Natural killer cell (primary cell): ENCODE measurements around the gene STAU1. TPM values are rescaled to one million over a fixed set of nuclear protein-coding genes. Genes with fewer than 3 reads are reported as not detected.

Experiments used
- ATAC-seq, 3 donors: fragments of 150-1000 bp in 2 of 3; fragments of 200-7000 bp in 1 of 3; cut with Tn5 transposase; 1 replicate in 1 of 3; 2 replicates in 2 of 3; pipeline ENCODE4 v1.10.0; 2021; ENCODE audit warnings: mild to moderate bottlenecking in 2 of 3, moderate library complexity in 2 of 3
- DNase-seq, 2 donors: peaks; one replicate each; pipeline versions ENCODE4 v3.0.0 to v3.0.0-alpha.2; 2013 to 2021; ENCODE audit warnings: mixed read lengths in 1 of 2
- H3K27ac ChIP-seq: one replicate; pipeline ENCODE4 v1.5.1; 2013; ENCODE audit warnings: mild to moderate bottlenecking, low read length
- H3K27me3 ChIP-seq: one replicate; pipeline ENCODE4 v1.6.1; 2013; ENCODE audit warnings: low read length; ENCODE audit not compliant: control insufficient read depth, insufficient read depth
- H3K36me3 ChIP-seq: one replicate; pipeline ENCODE4 v1.6.1; 2013; ENCODE audit warnings: low read length; ENCODE audit not compliant: control insufficient read depth, insufficient read depth
- H3K4me1 ChIP-seq: one replicate; pipeline ENCODE4 v1.6.1; 2013; ENCODE audit warnings: low read length; ENCODE audit not compliant: control insufficient read depth, insufficient read depth
- H3K4me3 ChIP-seq: one replicate; pipeline ENCODE4 v1.5.1; 2013; ENCODE audit warnings: low read length
- H3K9me3 ChIP-seq: one replicate; pipeline ENCODE4 v1.6.1; 2013; ENCODE audit warnings: low read length; ENCODE audit not compliant: control insufficient read depth, insufficient read depth
- H3K27ac Mint-ChIP-seq, 2 donors: one replicate each; pipeline ENCODE4 v1.8.0; 2022; ENCODE audit warnings: mild to moderate bottlenecking in 2 of 2, mixed read lengths in 2 of 2, moderate library complexity in 1 of 2
- H3K27me3 Mint-ChIP-seq, 2 donors: one replicate each; pipeline ENCODE4 v1.8.0; 2022; ENCODE audit warnings: low read depth in 2 of 2, mixed read lengths in 2 of 2
- H3K36me3 Mint-ChIP-seq: one replicate; pipeline ENCODE4 v1.8.0; 2022; ENCODE audit warnings: mixed read lengths
- H3K4me1 Mint-ChIP-seq, 2 donors: one replicate each; pipeline ENCODE4 v1.8.0; 2022; ENCODE audit warnings: mixed read lengths in 2 of 2
- H3K4me3 Mint-ChIP-seq: one replicate; pipeline ENCODE4 v1.8.0; 2022; ENCODE audit warnings: mild to moderate bottlenecking, moderate library complexity, mixed read lengths
- H3K9me3 Mint-ChIP-seq, 2 donors: one replicate each; pipeline ENCODE4 v1.8.0; 2022; ENCODE audit warnings: mixed read lengths in 2 of 2
- whole genome bisulfite sequencing: methylation state at CpG from one replicate; pipeline ENCODE4 v1.1.7; 2013; ENCODE audit warnings: missing lambda C conversion rate; ENCODE audit not compliant: insufficient coverage; 5-methylcytosine and 5-hydroxymethylcytosine counted together
- intact Hi-C: fragments of 100-400 bp; cut with micrococcal nuclease; formaldehyde crosslinking; loops from one replicate; pipeline ENCODE4 v1.14.2; 2022
- total RNA-seq, 4 donors: library from RNA; stranded (reverse); fragments of 120-200 nt in 1 of 4; gene quantifications; one replicate each; pipeline versions ENCODE4 v1.2.3 to v1.2.4, GENCODE V29; 2013 to 2022
- TF ChIP-seq, protein P1 (sequence below): fragments of 200-600 bp; IDR thresholded peaks from one replicate; pipeline ENCODE4 v1.8.0; 2022; ENCODE audit warnings: antibody characterized with exemption

STAU1 gene
- total RNA-seq, 3 donors from 2014 or later (not counting 1 experiment from before 2014, with no cell fraction given) = 47.3 to 54.9 (median 49.9) TPM

DNA sequence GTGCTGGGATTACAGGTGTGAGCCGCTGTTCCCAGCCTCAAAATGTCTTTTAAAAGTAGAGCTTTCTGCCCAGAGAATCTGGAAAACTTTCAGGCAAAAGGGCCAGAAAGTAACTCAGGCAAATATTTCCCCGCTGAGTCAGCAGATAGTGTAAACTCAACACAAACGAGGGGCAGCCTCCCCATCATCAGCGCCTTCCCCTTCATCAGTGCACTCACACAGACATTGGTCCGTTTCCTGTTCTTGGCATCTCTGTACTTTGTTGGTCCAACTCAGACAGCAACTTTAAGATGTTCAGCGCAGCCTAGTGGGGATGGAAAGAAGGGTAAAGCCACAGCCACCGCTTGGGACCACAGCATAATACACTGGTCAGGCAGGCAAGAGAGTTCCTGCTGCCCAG is 72.6 kb downstream of the STAU1 start:
- no peak overlapping the region for H3K27ac Mint-ChIP-seq
- TF ChIP-seq, protein P1, sequence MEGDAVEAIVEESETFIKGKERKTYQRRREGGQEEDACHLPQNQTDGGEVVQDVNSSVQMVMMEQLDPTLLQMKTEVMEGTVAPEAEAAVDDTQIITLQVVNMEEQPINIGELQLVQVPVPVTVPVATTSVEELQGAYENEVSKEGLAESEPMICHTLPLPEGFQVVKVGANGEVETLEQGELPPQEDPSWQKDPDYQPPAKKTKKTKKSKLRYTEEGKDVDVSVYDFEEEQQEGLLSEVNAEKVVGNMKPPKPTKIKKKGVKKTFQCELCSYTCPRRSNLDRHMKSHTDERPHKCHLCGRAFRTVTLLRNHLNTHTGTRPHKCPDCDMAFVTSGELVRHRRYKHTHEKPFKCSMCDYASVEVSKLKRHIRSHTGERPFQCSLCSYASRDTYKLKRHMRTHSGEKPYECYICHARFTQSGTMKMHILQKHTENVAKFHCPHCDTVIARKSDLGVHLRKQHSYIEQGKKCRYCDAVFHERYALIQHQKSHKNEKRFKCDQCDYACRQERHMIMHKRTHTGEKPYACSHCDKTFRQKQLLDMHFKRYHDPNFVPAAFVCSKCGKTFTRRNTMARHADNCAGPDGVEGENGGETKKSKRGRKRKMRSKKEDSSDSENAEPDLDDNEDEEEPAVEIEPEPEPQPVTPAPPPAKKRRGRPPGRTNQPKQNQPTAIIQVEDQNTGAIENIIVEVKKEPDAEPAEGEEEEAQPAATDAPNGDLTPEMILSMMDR = no peak
- H3K27me3 Mint-ChIP-seq = no peaks in the 10 kb centered on the region
- no peak overlapping the region for H3K4me3 ChIP-seq
- H3K27ac ChIP-seq = no peak overlapping the region
- no peaks in the 10 kb centered on the region for H3K9me3 ChIP-seq
- no peak for ATAC-seq
- DNase-seq = no peak
- no peaks in the 10 kb centered on the region for H3K27me3 ChIP-seq
- H3K36me3 Mint-ChIP-seq = peaks cover 27% of the 10 kb centered on the region
- intact Hi-C loops = no loop called here
- H3K36me3 ChIP-seq = peaks cover 69% of the 10 kb centered on the region
- 91% methylated on average over 7 of the region's 7 CpGs for WGBS
- no peak overlapping the region for H3K4me3 Mint-ChIP-seq
- H3K9me3 Mint-ChIP-seq = no peaks in the 10 kb centered on the region
- no peaks in the 10 kb centered on the region for H3K4me1 ChIP-seq
- H3K4me1 Mint-ChIP-seq = no peaks in the 10 kb centered on the region

DNA sequence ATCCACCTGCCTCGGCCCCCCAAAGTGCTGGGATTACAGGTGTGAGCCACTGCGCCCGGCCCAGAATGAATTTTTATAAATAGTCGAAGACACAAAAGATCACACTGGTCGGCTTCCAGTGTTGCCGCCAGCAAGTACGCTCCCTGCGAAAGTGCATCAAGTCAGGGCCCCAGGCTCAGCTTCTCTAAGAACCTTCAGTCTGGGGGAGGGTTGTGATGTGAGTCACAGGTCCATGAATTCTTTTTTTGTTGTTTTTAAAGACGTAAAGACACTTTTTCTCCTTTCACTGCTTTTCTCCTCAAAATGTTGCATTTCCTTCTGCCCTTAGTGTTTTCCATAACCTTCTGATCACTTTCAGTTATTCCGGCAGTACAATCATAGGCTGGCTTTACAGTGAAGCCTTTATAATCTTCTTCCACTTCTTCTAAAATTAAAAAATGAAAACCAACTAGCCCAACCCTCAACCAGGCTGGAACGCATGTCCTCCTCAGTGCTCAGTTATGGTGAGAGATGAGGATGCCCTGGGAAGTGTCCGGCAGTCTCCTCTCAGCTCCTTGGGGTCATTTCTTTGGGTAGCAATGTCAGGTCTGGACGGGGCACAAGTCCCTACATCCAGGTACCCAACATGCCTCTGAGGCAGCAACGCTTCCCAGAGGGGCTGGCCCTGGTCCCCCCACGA is 75.4 kb downstream of the STAU1 start:
- no peak overlapping the region for H3K27ac Mint-ChIP-seq
- no peaks in the 10 kb centered on the region for H3K27me3 Mint-ChIP-seq
- intact Hi-C loops = no loop called here
- WGBS = 97% methylated on average over 15 of the region's 15 CpGs
- peaks cover 45% of the 10 kb centered on the region for H3K36me3 ChIP-seq
- no peak overlapping the region for H3K4me3 Mint-ChIP-seq
- ATAC-seq (no peak), DNase-seq (no peak)
- peaks cover 6% of the 10 kb centered on the region for H3K36me3 Mint-ChIP-seq
- TF ChIP-seq, protein P1 = no peak
- H3K9me3 Mint-ChIP-seq = no peaks in the 10 kb centered on the region
- H3K4me3 ChIP-seq = no peak overlapping the region
- H3K27ac ChIP-seq = no peak overlapping the region
- H3K4me1 ChIP-seq = no peaks in the 10 kb centered on the region
- H3K27me3 ChIP-seq = no peaks in the 10 kb centered on the region
- no peaks in the 10 kb centered on the region for H3K9me3 ChIP-seq
- H3K4me1 Mint-ChIP-seq = peaks cover 5% of the 10 kb centered on the region in 2 donors

DNA sequence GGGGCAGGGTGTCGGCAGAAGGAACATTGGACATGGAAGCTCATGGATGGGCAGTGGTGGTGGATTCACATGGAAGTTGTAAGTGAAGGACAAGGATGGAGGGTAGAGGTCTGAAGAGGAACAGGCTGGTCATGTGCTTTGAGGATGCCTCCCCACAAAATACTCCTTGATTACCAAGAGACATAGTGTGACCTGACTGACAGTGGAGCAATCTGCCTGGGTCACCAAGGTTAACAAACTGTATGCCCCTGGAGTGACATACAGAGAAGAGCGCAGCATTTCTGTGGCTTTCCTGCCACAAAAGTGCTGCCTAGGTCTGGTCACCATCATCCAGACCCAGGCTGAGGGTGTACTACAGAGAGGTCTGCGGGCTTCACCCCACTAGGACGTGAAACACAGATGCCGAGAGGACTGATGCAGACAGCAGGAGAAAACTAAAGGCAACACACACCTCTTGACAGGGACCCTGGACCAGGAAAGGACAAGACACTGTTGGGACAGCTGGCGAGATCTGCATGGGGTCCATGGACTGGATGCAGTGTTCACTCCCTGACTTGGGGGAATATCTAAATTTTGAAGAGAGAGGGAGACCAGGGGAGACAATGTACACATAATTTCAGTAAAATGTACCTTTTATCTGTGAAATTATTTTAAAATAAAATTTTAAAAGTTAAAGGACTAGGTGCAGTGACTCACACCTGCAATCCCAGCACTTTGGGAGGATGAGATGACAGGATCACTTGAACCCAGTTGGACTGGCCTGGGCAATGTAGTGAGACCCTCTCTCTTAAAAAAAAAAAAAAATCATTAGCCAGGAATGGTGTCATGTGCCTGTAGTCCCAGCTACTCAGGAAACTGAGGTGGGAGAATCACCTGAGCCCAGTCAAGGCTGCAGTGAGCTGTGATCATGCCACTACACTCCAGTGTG is 77.1 kb downstream of the STAU1 start:
- Histone ChIP-seq H3K27me3 (no peaks in the 10 kb centered on the region), H3K4me1 (no peaks in the 10 kb centered on the region), H3K9me3 (no peaks in the 10 kb centered on the region), H3K27ac (no peak overlapping the region), H3K4me3 (no peak overlapping the region), H3K36me3 (peaks cover 30% of the 10 kb centered on the region)
- TF ChIP-seq, protein P1 = no peak
- no peak overlapping the region for H3K4me3 Mint-ChIP-seq
- no peak for DNase-seq
- no peaks in the 10 kb centered on the region for H3K27me3 Mint-ChIP-seq
- H3K36me3 Mint-ChIP-seq = peaks cover 6% of the 10 kb centered on the region
- H3K9me3 Mint-ChIP-seq = no peaks in the 10 kb centered on the region
- intact Hi-C loops = no loop called here
- WGBS = 92% methylated on average over 6 of the region's 6 CpGs
- ATAC-seq = no peak
- H3K27ac Mint-ChIP-seq = peak overlapping the region; percentile 34 to 65
- H3K4me1 Mint-ChIP-seq = peaks cover 5 to 12% of the 10 kb centered on the region in 2 donors
